GM10266 (cell line): Measurements from ENCODE around the gene LAMP2.
A peak's percentile ranks its signal among the peaks of the same experiment; 100 is the strongest.

Source experiments
- DNase-seq: peaks from one replicate; pipeline ENCODE4 v3.0.0; 2012; ENCODE audit errors: extremely low spot score
- CTCF ChIP-seq: IDR thresholded peaks from 2 replicates; pipeline ENCODE4 v1.5.1; 2012; ENCODE audit warnings: mild to moderate bottlenecking, low read depth; ENCODE audit not compliant: control insufficient read depth, insufficient read depth; ENCODE audit errors: missing control alignments

Gene LAMP2

GRCh38 chrX:120468479-120468824 is 644 bp downstream of the LAMP2 start:
- DNase-seq: no peak

GRCh38 chrX:120468071-120468470 is 1.0 kb downstream of the LAMP2 start:
- TF ChIP-seq CTCF: no peak
- peak; percentile 6 for DNase-seq

More at GRCh38 chrX:120468479-120468824, 644 bp downstream of the LAMP2 start:
- TF ChIP-seq CTCF: no peak

GRCh38 chrX:120464411-120464810 is 4.7 kb downstream of the LAMP2 start:
- TF ChIP-seq CTCF: no peak
- DNase-seq: no peak

- no peak for TF ChIP-seq CTCF
- no peak for DNase-seq
Observed at GRCh38 chrX:120463241-120463640, 5.9 kb downstream of the LAMP2 start.

GRCh38 chrX:120462370-120462769 is 6.7 kb downstream of the LAMP2 start:
- no peak for TF ChIP-seq CTCF
- no peak for DNase-seq

GRCh38 chrX:120459309-120459708 is 9.8 kb downstream of the LAMP2 start:
- no peak for TF ChIP-seq CTCF
- no peak for DNase-seq

DNA sequence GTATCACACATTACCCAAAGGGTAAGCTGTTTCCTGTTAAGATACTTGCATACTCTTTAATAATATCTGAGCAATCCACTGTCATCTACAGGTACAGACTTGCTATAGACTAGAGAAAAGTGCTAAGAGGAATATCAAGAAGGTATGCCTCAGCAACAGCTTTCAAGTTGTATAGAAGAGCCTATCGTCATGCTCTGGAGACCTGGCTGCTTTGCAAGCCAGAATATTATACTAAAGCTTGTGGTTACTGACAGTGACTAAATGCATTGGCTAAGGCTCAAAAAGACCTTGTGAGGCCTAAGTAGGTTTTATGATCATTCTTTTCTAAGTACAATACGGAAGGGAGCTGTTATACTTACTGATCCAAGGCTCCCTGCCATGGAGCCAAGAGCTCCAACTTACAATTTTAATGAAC is 11.3 kb downstream of the LAMP2 start:
- peak; percentile 9 for DNase-seq
- no peak for TF ChIP-seq CTCF
